ENCODE results near the gene SCN9A.

DNA sequence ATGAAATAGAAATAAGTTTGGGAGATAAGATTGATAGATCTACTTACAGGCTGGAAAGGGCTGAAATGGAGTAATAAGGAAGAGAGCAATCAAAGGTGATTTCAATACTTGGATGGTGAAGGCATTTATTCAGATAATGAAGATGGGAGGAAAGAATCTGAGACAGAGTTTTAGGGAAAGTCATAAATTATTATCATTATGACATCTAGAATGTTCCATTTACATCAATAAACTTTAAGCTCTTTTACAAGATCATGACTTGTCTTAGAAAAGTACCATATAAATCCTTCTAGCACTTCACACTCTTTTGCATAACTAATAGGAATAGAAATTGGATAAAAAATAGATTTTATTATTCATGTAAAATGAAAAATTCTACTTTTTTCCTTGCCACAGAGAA, 2.2 kb downstream of the SCN9A start:
- TF ChIP-seq, protein P1, sequence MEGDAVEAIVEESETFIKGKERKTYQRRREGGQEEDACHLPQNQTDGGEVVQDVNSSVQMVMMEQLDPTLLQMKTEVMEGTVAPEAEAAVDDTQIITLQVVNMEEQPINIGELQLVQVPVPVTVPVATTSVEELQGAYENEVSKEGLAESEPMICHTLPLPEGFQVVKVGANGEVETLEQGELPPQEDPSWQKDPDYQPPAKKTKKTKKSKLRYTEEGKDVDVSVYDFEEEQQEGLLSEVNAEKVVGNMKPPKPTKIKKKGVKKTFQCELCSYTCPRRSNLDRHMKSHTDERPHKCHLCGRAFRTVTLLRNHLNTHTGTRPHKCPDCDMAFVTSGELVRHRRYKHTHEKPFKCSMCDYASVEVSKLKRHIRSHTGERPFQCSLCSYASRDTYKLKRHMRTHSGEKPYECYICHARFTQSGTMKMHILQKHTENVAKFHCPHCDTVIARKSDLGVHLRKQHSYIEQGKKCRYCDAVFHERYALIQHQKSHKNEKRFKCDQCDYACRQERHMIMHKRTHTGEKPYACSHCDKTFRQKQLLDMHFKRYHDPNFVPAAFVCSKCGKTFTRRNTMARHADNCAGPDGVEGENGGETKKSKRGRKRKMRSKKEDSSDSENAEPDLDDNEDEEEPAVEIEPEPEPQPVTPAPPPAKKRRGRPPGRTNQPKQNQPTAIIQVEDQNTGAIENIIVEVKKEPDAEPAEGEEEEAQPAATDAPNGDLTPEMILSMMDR (IDR thresholded peaks at IDR 0.05), result no peak
- no peak for TF ChIP-seq EZH2 (IDR thresholded peaks at IDR 0.05; ENCODE audit: borderline replicate concordance, insufficient read depth, low read depth, low read length, poor library complexity, severe bottlenecking)
